SKM-1 treated with dmso at 0.1 percent for 144 hours (cell line): ENCODE measurements around the gene PCIF1.
A peak's percentile ranks its signal among the peaks of the same experiment; 100 is the strongest.

Experiments used
- DNase-seq: peaks from one replicate; lab custom pipeline; 2025; ENCODE audit not compliant: unreplicated experiment; lab: John Stamatoyannopoulos, UW

The PCIF1 gene

DNA sequence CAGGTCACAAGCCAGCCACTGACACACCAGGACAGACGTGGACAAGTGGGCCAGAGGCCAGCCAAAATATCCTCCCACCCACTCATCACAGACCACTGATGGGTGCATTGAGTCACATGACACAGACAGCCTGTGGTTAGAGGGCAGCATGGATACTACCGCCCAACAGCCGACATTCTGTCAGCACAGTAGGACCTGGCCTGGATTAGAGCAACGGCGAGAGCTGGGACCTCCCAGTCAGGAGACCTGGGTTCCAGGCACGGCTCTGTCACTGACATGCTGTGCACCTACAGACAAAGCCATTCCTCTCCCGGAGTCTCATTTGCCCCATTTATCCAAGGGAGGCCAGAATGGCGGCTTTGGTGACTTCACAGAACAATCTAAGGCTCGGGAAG, 29.5 kb downstream of the PCIF1 start:
- no peak for DNase-seq

DNA sequence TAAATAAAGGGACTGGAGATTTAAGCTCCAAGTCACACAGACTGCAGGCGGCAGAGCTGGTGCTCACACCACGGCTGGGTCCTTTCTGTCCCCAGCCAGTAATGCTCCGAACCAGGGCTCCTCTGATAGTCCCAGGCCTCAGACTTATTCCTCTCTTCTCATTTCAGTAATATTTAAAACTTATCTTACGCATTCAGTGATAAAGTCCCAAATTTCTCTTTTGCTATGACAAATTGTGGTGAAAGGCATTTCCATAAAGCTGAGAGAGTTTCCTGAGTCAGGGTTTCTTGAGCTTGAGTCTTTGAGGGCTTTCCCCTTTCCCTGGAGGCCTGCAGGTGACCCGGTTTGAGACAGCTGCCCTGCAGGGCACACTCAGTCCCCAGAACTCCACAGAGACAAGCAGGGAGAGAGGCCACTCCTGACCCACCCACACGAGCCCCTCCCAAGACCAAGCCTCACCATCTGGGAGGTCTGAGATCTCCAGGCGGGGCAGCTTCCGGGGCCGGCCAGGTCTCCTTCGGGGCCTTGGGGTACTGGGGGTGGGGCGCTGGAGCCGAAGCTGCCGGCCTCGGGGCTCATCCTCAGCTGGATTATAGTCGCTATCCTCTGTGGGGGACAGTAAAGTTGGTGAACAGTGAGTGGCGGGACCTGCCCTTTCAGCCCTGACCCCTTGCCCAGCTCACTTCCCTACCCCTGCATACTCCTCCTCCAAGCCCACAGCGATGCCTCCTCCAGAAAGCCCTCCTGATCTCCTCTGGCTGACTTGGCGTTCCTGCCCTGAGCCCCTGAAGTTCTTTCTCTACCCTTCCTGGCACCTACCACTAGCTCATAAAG, 30.9 kb downstream of the PCIF1 start:
- DNase-seq: no peak

DNA sequence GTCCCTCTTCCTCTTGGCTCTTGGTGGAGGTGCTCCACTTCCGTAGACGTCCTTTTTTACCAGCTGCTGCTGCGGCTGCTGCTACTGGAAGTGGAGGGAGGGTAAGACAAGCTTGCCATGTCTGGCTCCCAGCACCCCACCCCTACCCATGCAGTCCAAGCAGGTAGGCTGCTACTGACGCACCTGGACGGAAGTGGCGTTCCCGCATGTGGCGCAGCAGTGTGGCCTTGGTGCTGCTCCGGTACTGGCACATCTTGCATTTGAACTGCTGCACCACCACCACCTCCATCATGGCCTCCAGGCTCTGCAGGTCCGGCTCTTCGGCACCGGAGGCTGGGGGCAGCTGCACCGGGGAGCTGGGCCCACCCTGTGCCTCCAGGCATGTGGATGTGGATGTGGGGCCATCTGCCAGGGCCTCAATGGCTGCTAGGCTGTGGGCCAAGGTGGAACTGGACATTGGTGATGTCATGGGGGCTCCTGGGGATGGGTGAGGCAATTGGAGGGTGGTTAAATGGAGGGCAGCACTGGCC, 33.1 kb downstream of the PCIF1 start:
- no peak for DNase-seq

DNA sequence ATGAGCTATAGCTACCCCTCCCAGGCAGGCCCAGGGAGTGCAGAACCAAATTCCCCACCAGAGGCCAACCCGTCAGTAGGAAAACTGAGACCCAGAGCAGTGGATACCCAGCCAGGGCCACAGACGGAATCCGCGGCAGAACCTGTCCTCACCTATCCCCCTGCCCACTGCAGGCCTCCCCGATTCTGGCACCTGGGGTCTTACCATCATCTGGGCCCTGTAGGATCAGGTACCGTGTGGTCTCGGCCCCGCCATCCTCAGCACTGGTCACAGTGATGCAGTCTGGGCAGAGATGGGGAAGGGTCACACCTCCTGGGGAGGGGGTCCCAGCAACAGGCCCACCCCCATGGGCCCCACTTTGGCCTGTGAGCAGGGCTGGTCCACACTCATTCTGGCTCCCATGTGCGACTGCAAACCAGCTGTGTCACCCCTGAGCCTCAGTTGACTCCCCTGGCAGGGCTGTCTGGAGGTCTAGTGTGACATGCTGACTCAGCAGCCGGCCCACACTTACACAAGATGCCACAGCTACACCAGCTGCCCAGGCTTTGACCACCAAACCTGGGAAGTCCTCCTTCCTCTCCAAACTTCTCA, 33.7 kb downstream of the PCIF1 start:
- no peak for DNase-seq

DNA sequence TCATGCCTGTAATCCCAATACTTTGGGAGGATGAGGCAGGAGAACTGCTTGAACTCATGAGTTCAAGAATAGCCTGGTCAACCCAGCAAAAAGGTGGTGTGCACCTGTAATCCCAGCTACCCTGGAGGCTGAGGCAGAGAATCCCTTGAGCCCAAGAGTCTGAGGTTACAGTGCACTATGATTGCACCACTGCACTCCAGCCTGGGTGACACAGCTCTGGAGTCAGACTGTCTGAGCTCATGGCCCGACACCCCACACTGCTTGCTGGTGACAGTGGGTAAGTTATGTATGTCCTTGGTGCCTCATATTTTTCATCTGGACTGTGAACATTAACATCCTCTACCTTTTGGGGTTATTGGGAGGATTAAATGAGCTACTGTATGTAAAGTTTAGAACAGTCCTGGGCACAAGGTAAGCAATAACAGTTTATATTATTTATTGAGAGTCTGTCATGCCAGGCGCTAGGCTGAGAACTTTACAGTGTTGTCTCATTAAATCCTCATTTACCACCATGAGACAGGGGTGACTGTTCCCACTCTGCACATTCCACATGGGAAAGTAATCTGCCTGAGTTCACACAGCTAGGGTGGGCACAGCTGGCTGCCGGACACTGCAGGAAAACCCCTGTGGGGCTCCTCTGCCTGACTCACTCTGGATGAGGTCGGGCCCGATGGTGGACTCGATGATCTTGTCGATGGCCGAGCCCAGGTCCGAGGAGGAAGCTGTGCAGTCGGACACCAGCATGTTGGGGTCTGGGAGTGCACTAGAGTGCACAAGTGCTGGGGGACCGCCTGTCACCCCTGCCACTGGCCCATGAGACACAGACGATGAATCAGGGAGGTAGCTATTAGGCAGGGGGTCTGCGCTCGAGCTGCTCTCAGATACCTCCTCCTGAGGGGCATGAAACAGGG, 34.6 kb downstream of the PCIF1 start:
- no peak for DNase-seq

DNA sequence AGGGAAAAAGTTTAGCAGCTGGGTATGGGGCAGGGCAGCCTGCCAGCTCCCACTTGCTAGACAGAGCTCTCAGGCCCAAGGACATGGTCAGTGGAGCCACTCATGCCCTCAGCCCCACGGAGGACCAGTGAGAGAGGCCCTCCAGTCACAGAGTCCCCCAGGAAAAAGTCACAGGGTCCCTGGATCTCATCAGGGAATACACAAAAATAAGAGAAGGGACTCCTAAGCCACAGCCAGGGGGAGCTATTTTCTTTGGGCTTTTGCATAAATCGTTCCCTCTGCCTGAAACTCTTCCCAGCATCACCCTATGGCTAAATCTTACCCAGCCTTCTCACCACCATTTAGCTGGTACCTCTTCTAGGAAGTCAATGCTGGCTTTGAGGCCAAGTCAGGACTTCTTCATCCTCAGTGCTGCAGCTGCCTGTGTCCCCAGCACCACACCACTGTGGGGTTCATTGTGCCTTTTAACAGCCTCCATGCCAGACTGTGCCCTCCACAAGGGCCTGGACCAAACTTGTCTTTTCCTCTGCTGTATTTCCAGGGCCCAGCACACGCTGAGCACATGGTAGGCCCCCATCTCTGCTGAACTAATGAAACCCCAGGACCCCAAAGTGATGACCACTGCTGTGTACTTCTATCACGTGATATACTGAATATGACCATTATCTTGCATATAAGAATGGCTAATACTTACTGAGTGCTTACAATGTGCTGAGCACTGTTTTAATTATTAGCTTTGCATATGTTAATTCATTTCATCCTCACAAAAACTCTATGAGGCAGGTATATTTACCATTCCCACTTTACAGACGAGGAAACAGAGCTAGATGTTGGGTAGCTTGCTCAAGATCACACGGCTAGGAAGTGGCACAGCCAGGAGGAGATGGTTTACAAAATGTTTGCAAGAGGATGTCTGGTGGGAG, 35.5 kb downstream of the PCIF1 start:
- DNase-seq: peak; percentile 51

DNA sequence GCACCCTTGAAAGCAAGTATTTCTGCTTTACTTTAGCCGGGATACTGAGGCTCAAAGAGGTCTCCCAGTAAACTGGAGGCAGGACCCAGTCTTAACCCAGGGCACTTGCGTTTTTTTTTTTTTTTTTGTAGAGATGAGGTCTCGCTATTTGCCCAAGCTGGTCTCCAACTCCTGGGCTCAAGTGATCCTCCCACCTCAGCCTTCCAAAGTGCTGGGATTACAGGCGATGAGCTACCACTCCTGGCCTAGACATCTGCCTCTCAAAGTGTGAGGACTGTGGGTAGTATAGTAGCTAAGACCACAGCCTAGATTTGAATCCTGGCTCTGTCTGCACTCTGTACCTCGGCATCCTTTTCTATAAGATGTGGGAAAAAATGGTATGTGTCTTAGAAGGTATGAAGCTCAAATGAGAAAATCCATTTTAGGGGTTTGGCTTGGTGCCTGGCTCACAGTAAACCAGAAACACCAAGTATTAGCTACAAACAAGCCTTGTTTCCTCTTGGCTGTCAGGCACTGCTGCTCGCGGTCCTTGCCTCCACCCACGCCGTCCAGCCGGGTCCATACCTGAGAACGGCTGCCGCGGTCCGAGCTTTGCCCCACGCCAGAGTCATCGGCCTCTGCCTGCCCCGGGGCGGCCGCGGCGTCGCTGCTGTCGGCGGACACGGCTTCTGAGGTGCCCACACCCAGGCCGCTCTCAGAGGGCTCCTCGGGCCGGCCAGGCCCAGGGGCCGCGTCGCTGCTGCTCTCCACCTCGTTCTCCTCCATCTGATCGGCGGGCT, 36.4 kb downstream of the PCIF1 start:
- no peak for DNase-seq

DNA sequence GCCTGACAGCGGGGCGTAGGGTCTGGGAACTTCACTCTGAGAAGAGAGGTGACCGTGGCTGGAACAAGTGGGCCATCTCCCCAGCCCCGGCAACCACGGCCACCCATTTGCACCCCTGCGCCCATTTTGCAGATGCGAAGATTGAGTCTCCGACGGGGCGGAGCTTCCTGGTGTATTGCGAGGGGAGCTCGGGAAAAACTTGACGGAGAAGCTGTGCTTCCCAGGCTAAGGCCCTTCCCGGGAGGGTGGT, 36.9 kb downstream of the PCIF1 start:
- no peak for DNase-seq

DNA sequence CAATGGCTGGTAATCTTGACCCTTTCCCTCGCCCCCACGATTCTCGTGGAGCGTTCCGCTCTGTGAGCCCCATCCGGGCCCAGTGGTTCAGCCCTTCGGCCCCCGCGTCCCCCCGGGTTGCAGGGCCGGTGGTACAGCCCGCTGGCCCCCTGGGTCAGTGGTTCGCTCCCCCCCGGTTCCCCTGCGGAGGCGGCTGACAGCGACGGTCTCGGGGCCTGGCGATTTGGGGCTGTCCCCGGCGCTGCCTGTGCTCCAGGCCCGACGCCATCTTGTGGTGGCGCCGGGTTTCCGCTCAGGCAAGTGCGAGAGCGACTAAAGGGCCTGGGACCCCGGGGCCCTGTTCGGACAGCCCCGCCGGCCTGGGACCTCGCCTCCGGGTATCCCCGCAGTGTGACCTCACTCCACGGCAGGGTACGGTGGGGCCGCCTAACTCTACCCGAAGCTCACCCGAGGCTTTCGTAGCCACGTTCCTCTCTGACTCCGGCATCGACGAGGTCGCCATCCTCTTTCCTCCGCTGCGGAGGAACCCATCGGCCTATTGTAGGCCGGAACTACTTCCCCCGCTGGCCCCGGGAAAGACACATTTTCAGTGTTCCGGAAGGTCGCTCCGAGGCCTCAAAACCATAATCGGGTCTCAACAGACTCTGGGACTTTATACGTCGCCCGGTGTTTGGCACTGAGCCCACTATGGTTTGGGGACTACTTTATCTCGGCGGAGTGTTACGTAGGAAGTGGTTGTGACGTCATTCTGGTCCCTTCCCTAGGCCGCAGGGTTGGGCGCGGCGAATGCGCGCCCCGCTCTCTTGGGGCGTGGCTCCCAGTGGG, 37.4 kb downstream of the PCIF1 start, which contains the start of gene ZNF335:
ZNF335 (minus strand) TSS at position 529 of the 825 bp plus-strand sequence. CDS start 793 bp downstream, outside the sequence.
- DNase-seq: peak; percentile 88

DNA sequence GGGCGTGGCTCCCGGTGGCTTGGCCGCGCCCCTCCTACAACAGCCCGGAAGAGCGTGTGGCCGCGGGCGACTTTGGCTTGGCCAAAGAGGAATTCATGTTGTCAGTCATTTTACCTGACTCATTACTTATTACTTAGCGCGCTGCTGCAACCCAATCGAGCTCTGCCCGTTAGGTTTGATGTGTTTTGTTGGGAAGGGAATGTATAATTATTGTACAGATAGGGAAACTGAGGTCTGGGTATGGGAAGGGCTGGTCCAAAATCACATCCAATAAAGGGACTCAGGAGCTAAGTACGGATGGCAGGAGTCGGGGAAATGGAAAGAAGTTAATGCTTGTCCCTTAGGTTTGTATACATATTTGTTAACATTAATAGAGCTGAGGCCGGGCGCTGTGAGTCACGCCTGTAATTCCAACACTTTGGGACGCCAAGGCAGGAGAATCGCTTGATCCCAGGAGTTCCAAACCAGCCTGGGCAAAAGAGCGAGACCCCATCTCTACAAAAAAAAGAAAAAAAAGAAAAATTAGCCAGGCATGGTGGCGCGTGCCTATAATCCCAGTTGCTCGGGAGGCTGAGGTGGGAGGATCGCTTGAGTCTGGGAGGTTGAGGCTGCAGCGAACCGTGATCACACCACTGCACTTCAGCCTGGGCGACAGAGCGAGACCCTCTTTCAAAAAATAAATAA, 38.2 kb downstream of the PCIF1 start:
- peak; percentile 90 for DNase-seq

DNA sequence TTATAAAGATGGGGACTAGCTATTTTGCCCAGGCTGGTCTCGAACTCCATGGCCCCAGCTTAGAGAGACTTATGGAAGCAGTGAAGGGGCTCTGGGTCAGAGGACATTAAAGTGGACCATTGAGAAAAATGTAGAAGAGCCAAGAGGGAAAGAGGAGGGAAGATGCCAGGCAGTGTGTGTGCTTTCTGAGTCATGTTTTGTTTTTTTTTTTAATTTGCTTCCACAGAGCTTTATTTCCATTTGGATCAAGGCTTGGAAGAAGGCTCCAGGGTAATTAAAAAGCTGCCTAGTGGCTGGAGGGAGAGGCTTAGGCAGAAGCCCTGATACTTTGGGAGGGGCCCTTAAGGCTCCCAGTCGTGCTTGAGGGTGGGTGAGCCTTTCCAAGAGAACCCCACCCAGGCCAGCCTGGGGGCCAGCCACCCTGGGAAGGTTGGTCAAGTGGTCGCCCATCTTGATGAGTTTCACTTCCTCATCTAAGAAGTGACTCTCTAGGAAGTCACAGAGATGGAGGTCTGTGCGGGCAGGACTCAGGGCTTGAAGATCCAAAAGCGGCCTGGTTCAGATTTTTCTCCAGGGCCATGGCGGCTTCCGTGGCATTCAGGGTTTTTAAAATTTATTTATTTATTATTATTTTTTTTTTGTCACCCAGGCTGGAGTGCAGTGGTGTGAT, 40.5 kb downstream of the PCIF1 start:
- no peak for DNase-seq

DNA sequence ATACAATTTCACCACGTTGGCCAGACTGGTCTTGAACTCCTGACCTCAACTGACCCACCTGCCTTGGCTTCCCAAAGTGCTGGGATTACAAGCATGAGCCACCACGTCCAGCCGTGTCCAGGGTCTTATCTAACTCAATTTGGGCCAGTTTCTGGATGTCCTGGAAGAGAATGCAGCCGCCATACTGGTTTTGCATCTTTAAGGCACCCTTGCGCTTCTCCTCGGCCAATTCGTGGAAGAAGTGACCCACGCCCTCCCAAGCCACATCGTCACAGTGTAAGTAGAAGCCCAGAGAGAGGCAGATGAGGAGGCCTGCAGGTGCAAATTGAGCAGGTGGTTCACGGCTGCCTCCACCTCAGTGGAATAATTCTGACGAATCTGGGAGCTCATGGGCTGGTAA, 41.2 kb downstream of the PCIF1 start:
- no peak for DNase-seq

DNA sequence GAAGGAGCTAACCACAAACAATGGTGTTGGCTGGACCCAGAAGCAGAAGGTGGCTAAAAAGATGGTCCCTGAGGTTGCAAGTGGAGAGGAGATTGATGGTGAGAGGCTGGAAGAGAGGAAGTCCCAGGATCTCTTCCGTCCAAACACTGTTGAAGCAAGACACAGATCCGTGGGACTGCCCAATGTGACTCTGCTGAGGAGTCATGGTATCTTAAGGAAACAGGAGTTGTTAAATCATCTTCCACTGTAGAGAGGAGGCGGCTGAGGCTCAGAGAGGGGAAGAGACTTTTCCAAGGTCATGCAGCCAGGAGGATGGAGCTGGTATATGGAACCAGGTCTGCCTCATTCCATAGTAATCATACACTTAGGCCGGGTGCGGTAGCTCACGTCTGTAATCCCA, 41.6 kb downstream of the PCIF1 start:
- DNase-seq: no peak

DNA sequence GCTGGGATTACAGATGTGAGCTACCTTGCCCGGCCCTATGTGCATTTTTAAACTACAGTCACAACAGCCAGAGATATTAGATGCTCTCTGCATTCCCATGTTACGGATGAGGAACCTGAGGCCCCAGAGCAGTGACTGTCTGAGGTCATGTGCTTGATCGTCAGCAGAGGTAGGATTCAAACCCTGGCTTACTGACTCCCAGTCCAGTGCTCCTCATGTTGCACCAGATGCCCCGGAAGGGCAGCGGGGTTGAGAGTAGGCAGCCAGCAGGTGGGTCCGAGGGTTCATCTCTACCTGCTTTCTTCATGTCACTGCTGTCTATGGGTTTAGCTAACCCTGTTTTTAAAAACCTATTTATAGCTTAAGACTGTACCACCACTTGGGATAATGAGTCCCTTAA, 46.8 kb downstream of the PCIF1 start:
- no peak for DNase-seq

DNA sequence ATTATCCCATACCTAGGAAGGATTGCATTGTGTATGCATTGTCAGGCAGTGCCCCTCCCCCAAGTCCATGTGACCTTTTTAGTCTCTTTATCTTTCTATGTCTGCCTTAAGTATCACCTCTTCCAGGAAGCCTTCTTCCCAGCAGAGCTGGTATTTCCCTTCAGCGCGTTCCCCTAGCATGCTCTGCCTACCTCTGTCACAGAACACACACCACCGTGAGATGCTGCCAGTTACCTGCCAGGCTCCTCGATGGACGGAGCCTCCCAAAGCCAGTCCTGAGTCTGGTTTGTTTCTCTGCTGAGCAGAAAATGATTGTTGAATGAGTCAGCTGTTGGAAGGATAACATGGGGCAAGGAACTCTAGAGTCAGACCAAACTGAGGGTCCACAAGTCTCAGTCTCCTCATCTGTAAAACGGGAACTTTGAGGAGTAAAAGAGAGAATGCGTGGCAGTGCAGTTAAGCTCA, 48.8 kb downstream of the PCIF1 start:
- DNase-seq: no peak

DNA sequence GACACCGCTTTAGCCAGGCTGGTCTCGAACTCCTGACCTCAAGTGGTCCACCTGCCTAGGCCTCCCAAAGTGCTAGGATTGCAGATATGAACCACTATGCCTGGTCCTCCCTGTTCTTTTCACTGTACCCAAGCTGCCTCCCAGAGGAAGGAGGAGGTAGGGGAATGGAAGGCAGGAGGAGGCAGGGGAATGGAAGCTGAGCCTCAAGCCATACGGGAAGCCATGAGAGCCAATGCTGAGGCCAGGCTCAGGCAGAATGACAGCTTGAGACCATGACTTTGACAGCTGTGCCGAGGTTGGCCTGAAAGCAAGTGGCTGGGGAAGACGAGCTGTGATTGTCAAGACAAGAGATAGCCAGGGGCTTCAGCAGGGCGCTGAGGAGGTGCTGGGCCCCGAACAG, 51.1 kb downstream of the PCIF1 start:
- DNase-seq: no peak

DNA sequence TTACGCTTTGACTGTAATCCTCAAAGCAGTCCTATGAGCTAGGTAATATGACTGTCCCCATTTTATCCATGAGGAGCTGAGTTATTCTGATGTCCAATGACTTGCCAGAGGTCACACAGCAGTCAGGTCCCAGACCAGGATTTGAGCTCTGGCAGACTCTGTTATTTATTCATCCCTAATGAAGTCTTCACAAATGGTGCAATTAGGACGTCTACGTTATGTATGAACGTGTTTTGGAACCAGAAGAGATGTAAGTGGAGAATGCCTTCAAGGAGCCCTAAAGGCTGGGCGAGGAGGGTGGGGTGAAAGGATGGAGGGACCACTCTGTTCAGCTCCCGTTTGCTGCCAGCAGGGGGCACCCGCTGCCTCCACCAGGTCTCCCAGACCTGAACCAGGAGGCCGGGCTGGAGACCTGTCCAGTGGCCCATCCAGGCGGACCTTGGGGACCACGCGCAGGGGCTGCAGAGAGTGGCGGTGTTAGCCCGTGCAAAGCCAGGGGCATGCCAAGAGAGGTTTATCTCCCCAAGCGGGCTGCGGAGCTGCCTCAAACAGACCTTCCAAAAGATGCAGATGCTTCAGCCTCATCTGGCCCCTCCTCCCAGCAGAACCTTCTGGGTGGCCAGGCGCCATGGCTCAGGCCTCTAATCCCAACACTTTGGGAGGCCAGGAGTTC, 52.8 kb downstream of the PCIF1 start:
- DNase-seq: peak; percentile 60
